ENCODE measurements around the gene ASGR2. TPM values are rescaled to one million over a fixed set of nuclear protein-coding genes. Genes with fewer than 3 reads are reported as not detected.
"Not testable (repeated sequence)": the region's sequence is repeated elsewhere in the genome, so short reads cannot be mapped to it uniquely, and the experiment has no call there.

Gene ASGR2
- total RNA-seq, 1 experiment from 2014 or later = not detected

GRCh38 chr17:7100641-7101379 lies 13.8 kb downstream of the ASGR2 start:
- not testable (repeated sequence) for H3K4me2 ChIP-seq (ENCODE audit: low read depth, low read length, poor library complexity, severe bottlenecking); H3K9ac ChIP-seq (ENCODE audit: low read length); H3K9me2 ChIP-seq (replicated peaks; ENCODE audit: insufficient read depth, low read length); H3K4me3 ChIP-seq (ENCODE audit: low read length); H2AFZ ChIP-seq (ENCODE audit: low read length); H3K27me3 ChIP-seq (ENCODE audit: low read length); H4K20me1 ChIP-seq (ENCODE audit: insufficient read depth, low read depth, low read length); DNase-seq; H3K27ac ChIP-seq (ENCODE audit: low read length); H3K9me3 ChIP-seq (ENCODE audit: low read length); H3K4me1 ChIP-seq (ENCODE audit: low read length); H3K36me3 ChIP-seq (ENCODE audit: insufficient read depth, low read length); H3K79me2 ChIP-seq (ENCODE audit: low read length)

- Histone ChIP-seq H2AFZ (ENCODE audit: low read length) (no peak overlapping the region), H3K79me2 (ENCODE audit: low read length) (no peaks in the 10 kb centered on the region), H3K4me2 (ENCODE audit: low read depth, low read length, poor library complexity, severe bottlenecking) (no peak overlapping the region), H4K20me1 (ENCODE audit: insufficient read depth, low read depth, low read length) (no peaks in the 10 kb centered on the region), H3K36me3 (ENCODE audit: insufficient read depth, low read length) (no peaks in the 10 kb centered on the region), H3K4me3 (ENCODE audit: low read length) (no peak overlapping the region), H3K27me3 (ENCODE audit: low read length) (no peaks in the 10 kb centered on the region), H3K9me2 (replicated peaks; ENCODE audit: insufficient read depth, low read length) (no peaks in the 10 kb centered on the region), H3K9ac (ENCODE audit: low read length) (no peak overlapping the region), H3K27ac (ENCODE audit: low read length) (no peak overlapping the region), H3K4me1 (ENCODE audit: low read length) (no peaks in the 10 kb centered on the region), H3K9me3 (ENCODE audit: low read length) (no peaks in the 10 kb centered on the region)
- no peak for DNase-seq
Observed at GRCh38 chr17:7098802-7099459, 15.7 kb downstream of the ASGR2 start.

GRCh38 chr17:7097940-7098339 lies 16.7 kb downstream of the ASGR2 start:
- Histone ChIP-seq H3K4me1 (ENCODE audit: low read length) (no peaks in the 10 kb centered on the region), H2AFZ (ENCODE audit: low read length) (no peak overlapping the region), H3K36me3 (ENCODE audit: insufficient read depth, low read length) (no peaks in the 10 kb centered on the region), H3K9me2 (replicated peaks; ENCODE audit: insufficient read depth, low read length) (no peaks in the 10 kb centered on the region), H3K27me3 (ENCODE audit: low read length) (no peaks in the 10 kb centered on the region), H3K79me2 (ENCODE audit: low read length) (no peaks in the 10 kb centered on the region), H3K27ac (ENCODE audit: low read length) (no peak overlapping the region), H4K20me1 (ENCODE audit: insufficient read depth, low read depth, low read length) (no peaks in the 10 kb centered on the region), H3K4me2 (ENCODE audit: low read depth, low read length, poor library complexity, severe bottlenecking) (no peak overlapping the region), H3K4me3 (ENCODE audit: low read length) (no peak overlapping the region), H3K9me3 (ENCODE audit: low read length) (no peaks in the 10 kb centered on the region), H3K9ac (ENCODE audit: low read length) (no peak overlapping the region)
- no peak for DNase-seq

GRCh38 chr17:7095625-7096024 lies 19.0 kb downstream of the ASGR2 start:
- no peak for DNase-seq
- no peaks in the 10 kb centered on the region for H3K4me1 ChIP-seq (ENCODE audit: low read length)
- no peak overlapping the region for H3K9ac ChIP-seq (ENCODE audit: low read length)
- no peaks in the 10 kb centered on the region for H3K9me3 ChIP-seq (ENCODE audit: low read length)
- H4K20me1 ChIP-seq (ENCODE audit: insufficient read depth, low read depth, low read length) = no peaks in the 10 kb centered on the region
- H3K27ac ChIP-seq (ENCODE audit: low read length) = no peak overlapping the region
- H3K4me2 ChIP-seq (ENCODE audit: low read depth, low read length, poor library complexity, severe bottlenecking) = no peak overlapping the region
- H3K4me3 ChIP-seq (ENCODE audit: low read length) = no peak overlapping the region
- H3K9me2 ChIP-seq (replicated peaks; ENCODE audit: insufficient read depth, low read length) = no peaks in the 10 kb centered on the region
- no peak overlapping the region for H2AFZ ChIP-seq (ENCODE audit: low read length)
- H3K36me3 ChIP-seq (ENCODE audit: insufficient read depth, low read length) = no peaks in the 10 kb centered on the region
- H3K27me3 ChIP-seq (ENCODE audit: low read length) = no peaks in the 10 kb centered on the region
- no peaks in the 10 kb centered on the region for H3K79me2 ChIP-seq (ENCODE audit: low read length)

GRCh38 chr17:7094652-7095019 lies 20.0 kb downstream of the ASGR2 start:
- Histone ChIP-seq H2AFZ (ENCODE audit: low read length) (no peak overlapping the region), H3K4me3 (ENCODE audit: low read length) (no peak overlapping the region), H3K27ac (ENCODE audit: low read length) (no peak overlapping the region), H3K9me3 (ENCODE audit: low read length) (no peaks in the 10 kb centered on the region), H3K9ac (ENCODE audit: low read length) (no peak overlapping the region), H3K36me3 (ENCODE audit: insufficient read depth, low read length) (no peaks in the 10 kb centered on the region), H3K4me2 (ENCODE audit: low read depth, low read length, poor library complexity, severe bottlenecking) (no peak overlapping the region), H4K20me1 (ENCODE audit: insufficient read depth, low read depth, low read length) (no peaks in the 10 kb centered on the region), H3K79me2 (ENCODE audit: low read length) (no peaks in the 10 kb centered on the region), H3K4me1 (ENCODE audit: low read length) (no peaks in the 10 kb centered on the region), H3K9me2 (replicated peaks; ENCODE audit: insufficient read depth, low read length) (no peaks in the 10 kb centered on the region), H3K27me3 (ENCODE audit: low read length) (no peaks in the 10 kb centered on the region)
- no peak for DNase-seq

- not testable (repeated sequence) for H3K9ac ChIP-seq (ENCODE audit: low read length); H3K4me2 ChIP-seq (ENCODE audit: low read depth, low read length, poor library complexity, severe bottlenecking); H3K9me3 ChIP-seq (ENCODE audit: low read length); H3K79me2 ChIP-seq (ENCODE audit: low read length); H4K20me1 ChIP-seq (ENCODE audit: insufficient read depth, low read depth, low read length); H3K27me3 ChIP-seq (ENCODE audit: low read length); H3K36me3 ChIP-seq (ENCODE audit: insufficient read depth, low read length); DNase-seq; H2AFZ ChIP-seq (ENCODE audit: low read length); H3K9me2 ChIP-seq (replicated peaks; ENCODE audit: insufficient read depth, low read length); H3K4me1 ChIP-seq (ENCODE audit: low read length); H3K4me3 ChIP-seq (ENCODE audit: low read length); H3K27ac ChIP-seq (ENCODE audit: low read length)
Observed at GRCh38 chr17:7091311-7092005, 23.2 kb downstream of the ASGR2 start.

GRCh38 chr17:7089570-7089969 lies 25.1 kb downstream of the ASGR2 start:
- H3K4me3 ChIP-seq (ENCODE audit: low read length); H2AFZ ChIP-seq (ENCODE audit: low read length); H3K36me3 ChIP-seq (ENCODE audit: insufficient read depth, low read length); H4K20me1 ChIP-seq (ENCODE audit: insufficient read depth, low read depth, low read length); H3K4me2 ChIP-seq (ENCODE audit: low read depth, low read length, poor library complexity, severe bottlenecking); H3K9ac ChIP-seq (ENCODE audit: low read length); H3K9me3 ChIP-seq (ENCODE audit: low read length); H3K27ac ChIP-seq (ENCODE audit: low read length); H3K79me2 ChIP-seq (ENCODE audit: low read length); H3K9me2 ChIP-seq (replicated peaks; ENCODE audit: insufficient read depth, low read length); DNase-seq; H3K4me1 ChIP-seq (ENCODE audit: low read length); H3K27me3 ChIP-seq (ENCODE audit: low read length): not testable (repeated sequence)

- not testable (repeated sequence) for H3K27ac ChIP-seq (ENCODE audit: low read length); H3K79me2 ChIP-seq (ENCODE audit: low read length); H2AFZ ChIP-seq (ENCODE audit: low read length); H3K27me3 ChIP-seq (ENCODE audit: low read length); H3K9me3 ChIP-seq (ENCODE audit: low read length); H3K36me3 ChIP-seq (ENCODE audit: insufficient read depth, low read length); H3K4me1 ChIP-seq (ENCODE audit: low read length); H3K9ac ChIP-seq (ENCODE audit: low read length); H3K9me2 ChIP-seq (replicated peaks; ENCODE audit: insufficient read depth, low read length); H3K4me3 ChIP-seq (ENCODE audit: low read length); DNase-seq; H3K4me2 ChIP-seq (ENCODE audit: low read depth, low read length, poor library complexity, severe bottlenecking); H4K20me1 ChIP-seq (ENCODE audit: insufficient read depth, low read depth, low read length)
Observed at GRCh38 chr17:7088442-7088841, 26.2 kb downstream of the ASGR2 start.
